Measurements from ENCODE around the gene OSBPL1A.
A peak's percentile ranks its signal among the peaks of the same experiment; 100 is the strongest.
"Not testable (repeated sequence)": the region's sequence is repeated elsewhere in the genome, so short reads cannot be mapped to it uniquely, and the experiment has no call there.

Gene OSBPL1A

DNA sequence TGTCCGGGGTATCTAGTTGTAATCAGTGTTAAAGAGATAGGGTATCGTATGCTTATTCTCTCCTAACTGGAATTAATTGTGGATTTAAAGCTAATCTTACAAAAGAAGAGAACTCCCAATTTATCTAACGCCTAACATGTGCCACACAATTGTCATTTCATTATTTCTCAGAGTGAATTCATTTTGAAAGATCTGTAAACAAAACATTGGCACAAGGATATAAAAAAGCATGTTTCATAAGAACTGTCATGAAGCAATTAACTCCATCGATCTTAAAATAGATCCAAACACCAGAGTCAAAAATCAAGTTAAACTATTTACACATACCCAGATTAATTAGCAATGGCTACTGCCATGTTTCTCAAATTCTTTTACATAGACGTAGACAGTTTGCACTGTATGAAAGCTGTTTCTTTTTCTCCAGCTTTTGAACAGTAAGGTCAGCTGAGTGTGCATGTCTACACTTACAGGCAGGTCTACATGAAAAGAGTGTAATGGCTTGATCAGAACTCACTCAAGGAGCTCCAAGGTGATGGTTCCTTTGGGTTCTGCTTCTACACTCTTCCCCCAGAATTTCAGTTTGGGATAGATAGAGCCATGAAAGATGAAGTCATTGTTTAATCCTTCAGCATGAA is 220.0 kb downstream of the OSBPL1A start:
- no peak for DNase-seq

DNA sequence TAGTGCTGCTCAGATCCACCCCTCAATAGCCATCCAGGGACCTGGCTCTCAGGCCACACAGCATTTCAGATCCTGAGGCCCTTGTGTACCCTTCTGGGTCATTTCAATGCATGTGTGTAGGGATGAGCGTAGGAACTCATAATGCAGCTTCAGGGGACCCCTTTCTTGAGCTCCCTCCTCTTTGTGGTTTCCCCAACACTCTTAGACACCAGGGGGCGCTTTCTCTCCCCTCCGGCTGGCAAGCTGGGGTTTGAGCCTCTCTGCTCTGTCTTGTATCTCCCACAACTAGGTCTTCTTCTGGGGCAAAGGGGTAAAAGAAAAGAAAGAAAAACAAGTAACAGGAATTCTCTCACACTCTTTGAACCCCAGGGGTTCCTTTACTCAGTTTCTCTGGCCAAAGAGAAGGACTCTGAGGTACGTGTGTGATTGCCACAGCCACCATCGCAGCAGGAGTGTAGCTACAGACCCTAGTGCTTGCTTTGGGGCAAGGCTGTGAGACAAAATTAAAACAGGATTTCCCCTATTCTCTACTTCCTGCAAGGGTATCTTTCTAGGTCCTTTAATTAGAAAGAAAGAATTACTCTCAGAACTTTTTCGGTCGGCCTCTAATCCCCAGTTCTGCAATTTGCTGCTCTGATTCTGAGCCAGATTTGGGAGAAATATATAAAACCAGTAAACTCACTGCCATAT is 220.8 kb downstream of the OSBPL1A start:
- DNase-seq: peak in 1 of 4 experiments; percentile 2

DNA sequence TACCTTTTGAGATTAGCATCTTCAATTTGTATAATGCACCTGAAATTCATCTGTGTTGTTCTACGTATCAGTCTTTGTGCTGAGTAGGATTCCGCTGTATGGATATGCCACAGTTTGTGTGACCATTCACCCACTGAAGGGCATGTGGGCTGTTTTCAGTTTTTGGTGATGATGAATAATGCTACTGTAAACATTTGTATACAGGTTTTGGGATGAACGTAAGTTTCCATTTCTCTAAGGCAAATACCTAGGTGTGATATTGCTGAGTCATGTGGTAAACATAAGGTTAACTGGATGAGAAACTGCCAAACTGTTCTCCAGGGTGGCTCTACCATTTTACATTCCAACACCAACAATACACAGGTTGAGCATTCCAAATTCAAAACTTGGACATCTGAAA is 223.6 kb downstream of the OSBPL1A start:
- DNase-seq: no peak

DNA sequence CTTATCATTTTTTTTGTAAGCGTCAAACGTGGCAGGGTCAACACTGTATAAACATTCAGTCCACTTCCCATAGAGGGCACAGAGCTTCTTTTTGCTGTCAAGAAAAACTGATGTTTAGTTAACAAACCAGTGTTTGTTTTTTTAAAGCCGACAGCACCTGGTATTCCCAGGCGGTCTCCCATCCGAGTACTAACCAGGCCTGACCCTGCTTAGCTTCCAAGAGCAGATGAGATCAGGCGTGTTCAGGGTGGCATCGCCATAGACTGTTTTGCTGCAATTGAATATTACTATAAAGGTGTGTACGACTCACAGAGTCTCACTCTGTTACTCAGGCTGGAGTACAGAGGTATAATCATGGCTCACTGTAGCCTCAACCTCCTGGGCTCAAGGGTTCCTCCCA is 227.3 kb downstream of the OSBPL1A start:
- DNase-seq: no peak

- no peak for DNase-seq
Observed at GRCh38 chr18:24168496-24168895, 229.1 kb downstream of the OSBPL1A start.

GRCh38 chr18:24161304-24161703 is 236.3 kb downstream of the OSBPL1A start:
- no peak for DNase-seq

DNA sequence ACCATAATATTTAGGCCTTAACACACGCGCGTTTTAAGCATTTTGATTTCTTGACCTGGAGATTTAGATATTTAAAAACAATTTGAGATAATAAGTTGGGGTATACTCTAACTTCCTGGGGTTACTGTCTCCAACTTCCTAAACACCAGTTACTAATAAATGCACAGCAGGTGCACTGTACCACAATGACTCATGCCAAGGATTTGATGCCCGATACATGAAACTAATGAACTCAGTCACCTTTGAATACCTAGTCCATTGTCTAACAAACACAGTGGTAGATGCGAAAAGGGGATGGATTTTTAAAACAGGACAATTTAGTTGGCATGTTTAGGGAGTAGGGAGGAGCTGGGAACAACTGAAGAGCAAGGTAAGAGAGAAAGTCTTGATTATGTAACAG is 237.5 kb downstream of the OSBPL1A start:
- no peak for DNase-seq

GRCh38 chr18:24157855-24158254 is 239.8 kb downstream of the OSBPL1A start:
- DNase-seq: no peak

DNA sequence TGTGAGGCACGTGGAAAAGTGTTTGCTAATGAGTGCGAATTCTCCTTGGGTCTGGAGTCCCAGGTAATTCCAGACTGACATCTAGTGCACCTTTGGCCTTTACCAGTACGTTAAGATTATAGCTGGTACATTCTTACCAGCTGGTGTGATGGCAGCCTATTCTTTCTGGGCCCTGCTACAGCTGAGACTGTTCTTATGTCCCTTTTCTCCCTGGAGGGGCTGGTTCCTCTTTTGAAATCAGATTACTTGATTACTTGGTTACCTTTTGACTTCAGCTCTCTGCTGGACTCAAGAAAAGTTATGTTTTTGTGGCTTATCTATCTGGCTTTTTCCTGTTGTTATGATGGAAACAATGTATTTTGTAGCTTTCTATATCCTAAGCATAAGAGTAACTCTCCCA is 244.2 kb downstream of the OSBPL1A start:
- no peak for DNase-seq

DNA sequence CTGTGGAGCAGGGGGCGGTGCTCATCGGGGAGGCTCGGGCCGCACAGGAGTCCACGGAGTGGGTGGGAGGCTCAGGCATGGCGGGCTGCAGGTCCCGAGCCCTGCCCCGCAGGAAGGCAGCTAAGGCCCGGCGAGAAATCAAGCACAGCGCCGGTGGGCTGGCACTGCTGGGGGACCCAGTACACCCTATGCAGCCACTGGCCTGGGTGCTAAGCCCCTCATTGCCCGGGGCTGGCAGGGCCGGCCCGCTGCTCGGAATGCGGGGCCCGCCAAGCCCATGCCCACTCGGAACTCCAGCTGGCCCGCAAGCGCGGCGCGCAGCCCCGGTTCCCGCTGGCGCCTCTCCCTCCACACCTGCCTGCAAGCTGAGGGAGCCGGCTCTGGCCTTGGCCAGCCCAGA is 248.0 kb downstream of the OSBPL1A start:
- DNase-seq: not testable (repeated sequence)

DNA sequence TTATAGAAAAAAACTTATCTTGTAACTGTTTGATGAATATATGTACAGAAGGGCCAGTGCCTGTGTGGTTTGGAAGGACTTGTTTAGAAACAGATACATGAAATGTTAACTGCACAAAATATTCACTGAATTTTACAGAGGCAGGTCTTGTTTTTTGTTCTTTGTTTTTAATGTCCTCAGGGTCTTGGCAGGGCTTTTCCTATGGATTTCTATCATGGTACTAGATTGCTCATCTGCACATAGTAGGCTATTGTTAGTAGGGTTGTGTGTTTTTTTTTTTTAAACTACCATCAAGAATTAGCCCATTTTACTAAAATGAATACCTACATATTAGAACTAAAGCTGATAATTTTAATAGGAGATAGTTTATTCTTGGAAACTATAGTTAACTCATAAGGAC is 255.2 kb downstream of the OSBPL1A start:
- no peak for DNase-seq

DNA sequence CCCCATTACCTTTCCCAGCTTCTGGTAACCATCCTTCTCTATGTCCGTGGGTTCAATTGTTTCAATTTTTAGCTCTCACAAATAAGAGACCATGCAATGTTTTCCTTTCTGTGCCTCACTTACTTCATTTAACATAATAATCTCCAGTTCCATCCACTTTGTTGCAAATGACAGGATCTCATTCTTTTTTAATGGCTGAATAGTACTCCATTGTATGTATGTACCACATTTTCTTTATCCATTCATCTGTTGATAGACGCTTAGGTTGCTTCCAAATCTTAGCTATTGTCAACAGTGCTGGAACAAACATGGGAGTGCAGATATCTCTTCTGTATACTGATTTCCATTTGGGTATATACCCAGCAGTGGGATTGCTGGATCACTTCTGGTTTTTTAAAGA is 256.9 kb downstream of the OSBPL1A start:
- DNase-seq: no peak

DNA sequence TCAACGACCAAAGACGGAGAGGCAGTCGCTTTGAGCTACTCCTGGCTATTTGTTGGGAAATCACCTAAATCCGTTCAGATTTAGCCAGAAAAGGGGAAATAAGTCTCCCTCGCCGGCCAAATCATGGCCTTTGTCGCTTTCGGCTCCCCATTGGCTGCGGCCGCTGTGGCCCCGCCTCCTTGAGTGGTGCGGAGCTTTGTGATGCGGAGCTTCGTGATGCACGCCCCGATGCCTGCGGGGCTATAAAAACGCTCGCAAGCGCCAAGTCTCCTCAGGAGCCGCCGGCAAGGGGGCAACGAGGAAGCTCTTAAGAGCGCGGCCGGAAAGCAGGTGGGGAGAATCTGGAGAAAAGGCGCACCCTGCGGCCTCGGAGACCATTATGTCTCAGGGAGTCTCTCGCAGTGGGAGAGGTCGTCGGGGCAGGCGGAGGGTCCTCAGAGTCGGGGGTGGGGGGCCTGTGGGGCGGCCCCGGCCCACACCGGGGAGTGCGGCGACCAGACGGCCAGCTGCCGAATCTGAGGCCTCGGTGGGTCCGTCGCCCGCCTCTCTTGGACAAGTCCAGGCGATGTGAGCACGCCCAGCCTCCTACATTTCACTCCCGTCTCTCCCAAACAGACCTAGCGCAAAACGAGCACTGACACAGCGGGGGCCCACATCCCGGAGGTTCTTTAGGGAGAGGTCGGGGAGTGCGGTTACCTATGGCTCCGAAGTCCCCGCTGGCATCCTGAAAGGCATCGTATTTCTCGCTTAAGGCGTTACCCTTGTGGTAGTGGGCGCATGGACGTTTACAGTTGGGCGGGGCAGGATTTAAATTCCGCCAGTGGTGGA is 258.6 kb downstream of the OSBPL1A start, which contains the start of gene CABYR:
Gene CABYR, plus strand, starts transcription at position 274 of the 828 bp plus-strand sequence. CDS start 4,053 bp downstream, outside the sequence.
- peak; percentile 22 to 66 (median 38) for DNase-seq

DNA sequence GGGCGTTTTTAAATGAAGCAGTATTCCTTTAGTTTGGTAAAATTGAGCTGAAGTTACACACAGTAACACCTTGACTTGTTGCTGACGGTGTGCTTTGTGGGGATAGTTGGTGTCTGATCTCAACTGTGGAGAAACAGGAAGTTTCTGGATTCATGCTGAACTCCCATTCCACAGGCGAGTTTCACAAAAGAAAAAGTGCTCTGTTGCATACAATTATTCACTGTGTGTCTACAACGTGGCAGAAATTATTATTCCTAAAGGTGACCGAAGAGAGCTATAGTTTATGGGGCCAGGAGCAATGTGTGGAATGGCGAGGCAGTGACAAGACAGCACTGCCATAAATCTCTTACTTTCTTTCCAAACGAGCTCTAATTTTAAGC is 259.2 kb downstream of the OSBPL1A start:
- DNase-seq: no peak

DNA sequence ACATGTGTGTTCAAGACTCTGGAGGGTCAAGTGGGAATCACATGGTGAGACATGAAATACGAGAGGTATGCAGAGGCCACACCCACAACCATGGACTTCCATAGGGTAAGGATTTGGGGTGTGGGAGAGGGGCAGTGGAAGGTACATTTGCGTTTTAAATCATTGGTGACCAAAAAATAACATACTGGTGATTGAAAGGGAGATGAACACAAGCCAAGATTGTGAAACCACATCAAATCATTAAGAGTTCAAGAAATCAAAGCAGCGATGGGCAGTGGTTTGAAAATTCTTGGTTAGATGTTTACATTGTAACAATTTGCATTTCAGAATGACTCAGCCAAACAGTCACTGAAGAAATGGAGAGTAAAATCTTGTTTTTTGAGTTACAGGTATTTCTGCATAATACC is 260.7 kb downstream of the OSBPL1A start:
- DNase-seq: no peak

GRCh38 chr18:24130494-24130893 is 267.1 kb downstream of the OSBPL1A start:
- DNase-seq: no peak

- DNase-seq: no peak
Observed at GRCh38 chr18:24128700-24129099, 268.9 kb downstream of the OSBPL1A start.

DNA sequence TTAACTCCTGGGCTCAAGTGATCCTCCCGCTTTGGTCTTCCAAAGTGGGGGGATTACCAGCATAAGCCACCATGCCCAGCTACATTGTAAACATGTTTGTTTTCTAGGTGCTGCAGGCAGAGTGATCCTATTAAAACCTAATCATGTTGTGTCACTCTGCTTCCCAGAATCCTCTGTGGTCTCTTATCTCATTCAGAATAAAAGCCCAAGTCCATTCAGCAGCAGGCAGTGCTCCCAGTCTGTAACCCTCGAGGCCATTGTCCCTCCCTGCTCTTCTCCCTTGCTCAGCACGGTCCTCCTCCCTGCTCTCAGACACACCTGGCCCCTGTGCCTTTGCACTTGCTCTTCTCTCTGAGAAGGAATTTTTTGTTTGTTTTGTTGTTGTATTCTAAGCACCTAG is 269.9 kb downstream of the OSBPL1A start:
- no peak for DNase-seq

DNA sequence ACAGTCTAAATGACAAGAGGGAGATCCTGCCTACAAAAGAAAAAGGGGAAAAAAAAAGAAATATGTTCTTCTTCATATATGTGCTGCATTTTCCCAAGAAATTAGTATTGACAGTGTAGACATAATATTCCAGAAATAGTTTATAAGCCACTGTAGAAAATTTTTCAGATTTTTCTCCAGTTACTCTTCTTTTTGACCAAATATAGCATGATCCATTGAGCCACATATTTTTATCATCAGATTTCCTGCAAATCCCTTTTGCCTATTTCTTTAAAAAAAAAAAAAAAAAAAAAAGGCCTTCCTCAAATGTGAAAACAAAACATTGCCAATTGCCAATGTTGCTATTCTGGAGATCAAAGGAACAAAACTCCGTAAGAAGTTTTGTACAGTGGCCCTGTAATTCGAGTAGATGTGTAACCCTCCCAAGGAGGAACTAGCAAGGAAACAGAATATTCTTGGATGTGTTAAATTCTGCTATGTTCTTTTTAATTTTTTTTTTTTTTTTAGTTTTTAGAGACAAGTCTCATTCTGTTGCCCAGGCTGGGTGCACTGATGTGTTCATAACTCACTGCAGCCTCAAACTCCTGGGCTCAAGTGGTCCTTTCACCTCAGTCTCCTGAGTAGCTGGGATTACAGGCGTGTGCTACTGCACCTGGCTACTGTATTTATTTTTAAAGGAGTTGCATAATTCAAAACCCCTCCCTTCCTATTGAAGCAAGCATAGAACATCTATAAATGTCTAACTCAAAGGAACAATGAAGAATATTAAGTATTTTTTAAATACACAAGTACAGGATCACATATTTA is 271.3 kb downstream of the OSBPL1A start:
- no peak for DNase-seq

- no peak for DNase-seq
Observed at GRCh38 chr18:24121625-24122024, 276.0 kb downstream of the OSBPL1A start.

DNA sequence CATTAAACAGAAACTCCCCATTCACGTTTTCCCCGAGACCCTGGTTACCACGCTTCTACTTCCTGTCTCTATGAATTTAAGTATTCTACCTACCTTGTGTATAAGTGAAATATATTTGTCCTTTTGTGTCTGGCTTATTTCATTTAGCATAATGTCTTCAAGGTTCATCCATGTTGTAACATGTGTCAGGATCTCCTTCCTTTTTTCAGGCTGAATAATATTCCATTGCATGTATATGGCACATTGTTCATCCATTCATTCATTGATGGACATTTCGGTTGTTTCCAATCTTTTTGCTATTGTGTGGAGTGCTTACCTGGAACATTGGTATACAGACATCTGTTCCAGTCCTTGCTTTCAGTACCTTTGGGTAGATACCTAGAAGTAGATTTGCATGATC is 276.9 kb downstream of the OSBPL1A start:
- no peak for DNase-seq

- DNase-seq: peak; percentile 15 to 68 (median 54)
Observed at GRCh38 chr18:24118750-24119577, 278.7 kb downstream of the OSBPL1A start.
